IMR-90 (cell line): ENCODE results near the gene STOX1. TPM values are rescaled to one million over a fixed set of nuclear protein-coding genes. Genes with fewer than 3 reads are reported as not detected.

Experiments used
- ATAC-seq: fragments of 200-7000 bp; cut with Tn5 transposase; 2 replicates; pipeline ENCODE4 v1.9.1; 2020; ENCODE audit warnings: low read depth, mild to moderate bottlenecking, moderate library complexity
- BruUV-seq: library from RNA; stranded (reverse); fragments of 400-500 nt; replicated peaks from 2 replicates; lab custom pipeline; 2021; lab: Mats Ljungman, UMichigan
- CTCF ChIA-PET: fragments of 300-600 bp; formaldehyde crosslinking; extraction: SDS; loops from one replicate; lab custom pipeline; 2021; ENCODE audit warnings: antibody characterized with exemption; lab: Yijun Ruan, JAX
- POLR2A ChIA-PET: fragments of 300-600 bp; sonication (Branson Sonifier 250); formaldehyde crosslinking; loops from one replicate; lab custom pipeline; 2022; ENCODE audit warnings: antibody characterized with exemption; ENCODE audit not compliant: unreplicated experiment; lab: Charles Lee
- DNase-seq: peaks from one replicate; pipeline ENCODE4 v3.0.0; 2013
- H2AFZ ChIP-seq: replicated peaks from 2 replicates; pipeline ENCODE3; 2013; ENCODE audit warnings: low read length, mild to moderate bottlenecking; ENCODE audit not compliant: poor library complexity
- H2AK5ac ChIP-seq: 2 replicates; pipeline ENCODE4 v1.6.1; 2013; ENCODE audit warnings: low read depth, low read length, inconsistent platforms
- H2AK9ac ChIP-seq: replicated peaks from 2 replicates; pipeline ENCODE3; 2013; ENCODE audit warnings: mild to moderate bottlenecking, low read depth, low read length, moderate library complexity; ENCODE audit not compliant: poor library complexity
- H2BK120ac ChIP-seq: 2 replicates; pipeline ENCODE4 v1.6.1; 2013; ENCODE audit warnings: low read depth, low read length, inconsistent platforms
- H2BK15ac ChIP-seq: 3 replicates; pipeline ENCODE4 v1.6.1; 2013; ENCODE audit warnings: low read depth, low read length, inconsistent platforms
- H2BK20ac ChIP-seq: 2 replicates; pipeline ENCODE4 v1.6.1; 2013; ENCODE audit warnings: low read depth, mild to moderate bottlenecking, inconsistent platforms, low read length, moderate library complexity
- H2BK5ac ChIP-seq: 2 replicates; pipeline ENCODE4 v1.6.1; 2013; ENCODE audit warnings: mild to moderate bottlenecking, low read depth, low read length, inconsistent platforms; ENCODE audit not compliant: poor library complexity, severe bottlenecking
- H3K14ac ChIP-seq: replicated peaks from 2 replicates; pipeline ENCODE4 v1.6.1; 2013; ENCODE audit warnings: low read depth, low read length, inconsistent platforms
- H3K18ac ChIP-seq: 2 replicates; pipeline ENCODE4 v1.6.1; 2013; ENCODE audit warnings: low read depth, low read length, control low read depth
- H3K23ac ChIP-seq: 2 replicates; pipeline ENCODE4 v1.6.1; 2013; ENCODE audit warnings: low read depth, low read length, inconsistent platforms
- H3K27ac ChIP-seq: 2 replicates; pipeline ENCODE4 v1.5.1; 2013; ENCODE audit warnings: mild to moderate bottlenecking, control low read depth, low read length; ENCODE audit not compliant: insufficient read depth
- H3K27me3 ChIP-seq: 2 replicates; pipeline ENCODE4 v1.6.1; 2013; ENCODE audit warnings: low read length; ENCODE audit not compliant: control insufficient read depth, insufficient read depth
- H3K36me3 ChIP-seq: 2 replicates; pipeline ENCODE4 v1.6.1; 2013; ENCODE audit warnings: low read length, mixed read lengths; ENCODE audit not compliant: control insufficient read depth, insufficient read depth
- H3K4ac ChIP-seq: 2 replicates; pipeline ENCODE4 v1.6.1; 2013; ENCODE audit warnings: low read depth, low read length, inconsistent platforms
- H3K4me1 ChIP-seq: 2 replicates; pipeline ENCODE4 v1.6.1; 2013; ENCODE audit warnings: low read length, mixed read lengths; ENCODE audit not compliant: control insufficient read depth, insufficient read depth
- H3K4me2 ChIP-seq: 2 replicates; pipeline ENCODE4 v1.6.1; 2013; ENCODE audit warnings: low read depth, mild to moderate bottlenecking, control low read depth, low read length, moderate library complexity
- H3K4me3 ChIP-seq: 2 replicates; pipeline ENCODE4 v1.5.1; 2013; ENCODE audit warnings: low read depth, mild to moderate bottlenecking, control low read depth, low read length, moderate library complexity; ENCODE audit not compliant: insufficient read depth
- H3K56ac ChIP-seq: 2 replicates; pipeline ENCODE4 v1.6.1; 2013; ENCODE audit warnings: low read length, inconsistent platforms; ENCODE audit not compliant: insufficient read depth; ENCODE audit errors: extremely low read depth
- H3K79me1 ChIP-seq, 2 experiments: 2 replicates each; pipeline ENCODE4 v1.6.1; 2013; ENCODE audit warnings: low read length in 2 of 2, inconsistent platforms in 1 of 2, low read depth in 1 of 2
- H3K9ac ChIP-seq: 2 replicates; pipeline ENCODE4 v1.6.1; 2013; ENCODE audit warnings: low read depth, low read length, control low read depth
- H3K9me1 ChIP-seq: 2 replicates; pipeline ENCODE4 v1.6.1; 2013; ENCODE audit warnings: low read length, inconsistent platforms; ENCODE audit not compliant: insufficient read depth
- H3K9me3 ChIP-seq: 2 replicates; pipeline ENCODE4 v1.6.1; 2013; ENCODE audit warnings: low read length; ENCODE audit not compliant: control insufficient read depth, insufficient read depth
- H4K20me1 ChIP-seq: 2 replicates; pipeline ENCODE4 v1.6.1; 2013; ENCODE audit warnings: low read length, inconsistent platforms; ENCODE audit not compliant: insufficient read depth
- H4K5ac ChIP-seq: 2 replicates; pipeline ENCODE4 v1.6.1; 2013; ENCODE audit warnings: mild to moderate bottlenecking, low read depth, low read length, control low read depth
- H4K8ac ChIP-seq, 2 experiments: 2 replicates each; pipeline ENCODE4 v1.6.1; 2013; ENCODE audit warnings: low read depth in 2 of 2, low read length in 2 of 2, control low read depth in 1 of 2, inconsistent platforms in 1 of 2
- H4K91ac ChIP-seq: 2 replicates; pipeline ENCODE4 v1.6.1; 2013; ENCODE audit warnings: low read depth, low read length, inconsistent platforms; ENCODE audit not compliant: insufficient read depth
- BHLHE40 ChIP-seq: fragments of 150-350 bp; IDR thresholded peaks from 2 replicates; pipeline ENCODE4 v1.6.1; 2016; ENCODE audit warnings: mild to moderate bottlenecking, low read depth, low read length
- NFE2L2 ChIP-seq: fragments of 150-350 bp; IDR thresholded peaks from 2 replicates; pipeline ENCODE4 v1.6.1; 2016; ENCODE audit warnings: low read depth, mild to moderate bottlenecking, low read length
- RFX5 ChIP-seq: IDR thresholded peaks from 2 replicates; pipeline ENCODE4 v1.8.0; 2012; ENCODE audit warnings: low read depth, mild to moderate bottlenecking, low read length, moderate library complexity
- SMC3 ChIP-seq: fragments of 150-350 bp; IDR thresholded peaks from 2 replicates; pipeline ENCODE4 v1.6.1; 2016; ENCODE audit warnings: low read depth, mild to moderate bottlenecking, antibody characterized with exemption, low read length, moderate library complexity
- WGBS, 2 experiments: methylation state at CpG; one replicate each; pipeline versions ENCODE4 v1.1.5 to v1.1.7; 2013; ENCODE audit warnings: missing lambda C conversion rate in 2 of 2; ENCODE audit not compliant: insufficient read length in 1 of 2; ENCODE audit errors: extremely low coverage in 2 of 2; 5-methylcytosine and 5-hydroxymethylcytosine counted together
- dilution Hi-C: fragments of 300-500 bp; cut with HindIII; formaldehyde crosslinking; loops from one replicate; pipeline ENCODE4 v1.14.3; 2018; ENCODE audit warnings: low sequenced_read_pairs; ENCODE audit not compliant: unreplicated experiment
- in situ Hi-C: fragments of 300-500 bp; cut with MboI; formaldehyde crosslinking; loops from 3 replicates; pipeline ENCODE4 v1.14.3; 2019; ENCODE audit warnings: low sequenced_read_pairs, inconsistent platforms, mixed read lengths
- intact Hi-C: fragments of 100-400 bp; cut with micrococcal nuclease; formaldehyde crosslinking; loops from 2 replicates; pipeline ENCODE4 v1.10.0; 2022
- polyA plus RNA-seq, 3 experiments: library from polyadenylated mRNA; depleted of rRNA; stranded (reverse); fragments of >200 nt; gene quantifications; 2 replicates each; pipeline ENCODE4 v1.2.3, GENCODE V29; 2012; ENCODE audit warnings: low replicate concordance in 1 of 3
- total RNA-seq: library from RNA; depleted of rRNA; stranded (reverse); fragments of >200 nt; gene quantifications from 2 replicates; pipeline ENCODE4 v1.2.3, GENCODE V29; 2012
- TF ChIP-seq, protein P1 (sequence below): fragments of 150-350 bp; IDR thresholded peaks from 2 replicates; pipeline ENCODE4 v1.6.1; 2017; ENCODE audit warnings: mild to moderate bottlenecking, antibody characterized with exemption, low read length, low read depth

The STOX1 gene
- total and polyA plus RNA-seq, 2 of the 4 experiments (the other 2 are of a cell fraction) = 0.03 to 0.18 TPM

GRCh38 chr10:68899186-68899745, 71.9 kb downstream of the STOX1 start:
- Histone ChIP-seq H3K27ac (no peak overlapping the region), H2AFZ (no peak overlapping the region), H2BK15ac (no peak overlapping the region), H3K4me2 (no peak overlapping the region), H4K8ac (peak overlapping the region; percentile 83 to 98; a peak in 1 of 4 replicates), H2BK5ac (no peak overlapping the region), H3K9me3 (no peaks in the 10 kb centered on the region), H3K36me3 (no peaks in the 10 kb centered on the region), H2AK5ac (no peak overlapping the region), H2BK120ac (no peak overlapping the region), H3K56ac (no peak overlapping the region), H3K9me1 (0 out of 2 replicates have a peak, but pooled peaks cover 4% of the 10 kb centered on the region), H3K18ac (no peak overlapping the region), H3K27me3 (no peaks in the 10 kb centered on the region), H3K14ac (no peak overlapping the region), H3K4me3 (no peak overlapping the region), H3K79me1 (peaks cover 8 to 27% of the 10 kb centered on the region in 2 experiments; a peak in 3 of 4 replicates), H3K4me1 (no peaks in the 10 kb centered on the region; the same call in 1 of the 2 replicates), H3K4ac (peak overlapping the region; percentile 98; the same call in 1 of the 2 replicates), H3K9ac (no peak overlapping the region), H4K20me1 (no peaks in the 10 kb centered on the region), H4K91ac (no peak overlapping the region), H3K23ac (no peak overlapping the region), H2AK9ac (no peak overlapping the region), H4K5ac (no peak overlapping the region), H2BK20ac (no peak overlapping the region)
- in situ Hi-C loops = loop anchor here (5.0 kb wide), 1 partner anchor 92 kb away; no protein-coding TSS in a partner anchor
- intact Hi-C loops = loop anchor here (10.0 kb wide), 1 partner anchor 1044 kb away; no protein-coding TSS in a partner anchor
- no peak for ATAC-seq
- WGBS, 2 experiments = 100% methylated on average over 1 of the region's 8 CpGs; no CpG with 5 or more reads in 1 of the 2 experiments
- dilution Hi-C loops = no loop called here
- ChIA-PET POLR2A (no interaction called here), CTCF (interaction anchor here (0.6 kb wide), 1 partner anchor 494 kb away, joined by 4 read pairs; no protein-coding TSS in a partner anchor)
- no peak for DNase-seq
- BruUV-seq = no TSS peak
- TF ChIP-seq RFX5 = no peak
- TF ChIP-seq BHLHE40 = no peak
- TF ChIP-seq, protein P1, sequence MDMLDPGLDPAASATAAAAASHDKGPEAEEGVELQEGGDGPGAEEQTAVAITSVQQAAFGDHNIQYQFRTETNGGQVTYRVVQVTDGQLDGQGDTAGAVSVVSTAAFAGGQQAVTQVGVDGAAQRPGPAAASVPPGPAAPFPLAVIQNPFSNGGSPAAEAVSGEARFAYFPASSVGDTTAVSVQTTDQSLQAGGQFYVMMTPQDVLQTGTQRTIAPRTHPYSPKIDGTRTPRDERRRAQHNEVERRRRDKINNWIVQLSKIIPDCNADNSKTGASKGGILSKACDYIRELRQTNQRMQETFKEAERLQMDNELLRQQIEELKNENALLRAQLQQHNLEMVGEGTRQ = no peak
- TF ChIP-seq SMC3 = no peak
- TF ChIP-seq NFE2L2 = no peak
